ENCODE data around the gene CEP41.

- TF ChIP-seq EZH2 (IDR thresholded peaks at IDR 0.05) (no peak), POLR2AphosphoS5 (IDR thresholded peaks at IDR 0.05; ENCODE audit: borderline replicate concordance, low read depth, low read length) (no peak), FOXP2 (optimal IDR thresholded peaks at IDR 0.05; ENCODE audit: control extremely low read depth, extremely low read length, insufficient read depth) (no peak)
Measured at GRCh38 chr7:130444234-130444633, 3.4 kb upstream of the CEP41 start.
